ENCODE data around the gene TEX53.

TEX53 gene

GRCh38 chr9:114688379-114688778 lies 30.8 kb upstream of the TEX53 start:
- DNase-seq: no peak
- peak overlapping the region; percentile 53 for H3K27ac Mint-ChIP-seq
- H3K4me1 Mint-ChIP-seq (ENCODE audit: low read depth): peaks cover 90% of the 10 kb centered on the region

DNA sequence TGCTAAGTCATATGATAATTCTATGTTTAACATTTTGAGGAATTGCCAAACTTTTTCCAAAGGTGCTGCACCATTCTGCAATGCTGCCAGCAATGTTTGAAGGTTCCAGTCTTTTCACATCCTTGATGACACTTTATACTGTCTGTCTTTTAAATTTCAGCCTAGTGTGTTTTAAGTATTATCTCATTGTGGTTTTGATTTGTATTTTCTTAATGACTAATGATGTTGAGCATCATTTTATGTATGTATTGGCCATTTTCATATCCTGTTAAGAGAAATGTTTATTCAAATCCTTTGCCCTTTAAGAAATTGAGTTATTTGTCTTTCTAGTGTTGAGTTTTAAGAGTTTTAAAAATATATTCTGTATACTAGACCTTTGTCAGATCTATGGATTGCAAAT lies 29.4 kb upstream of the TEX53 start:
- Mint-ChIP-seq H3K9me3 (peaks cover 10% of the 10 kb centered on the region), H3K4me3 (peak overlapping the region; percentile 64), H3K36me3 (ENCODE audit: low read depth) (peaks cover 45% of the 10 kb centered on the region), H3K27me3 (no peaks in the 10 kb centered on the region), H3K27ac (peak overlapping the region; percentile 80), H3K4me1 (ENCODE audit: low read depth) (peaks cover 84% of the 10 kb centered on the region)
- no peak for DNase-seq

More at GRCh38 chr9:114688379-114688778, 30.8 kb upstream of the TEX53 start:
- Mint-ChIP-seq H3K27me3 (no peaks in the 10 kb centered on the region), H3K36me3 (ENCODE audit: low read depth) (peaks cover 45% of the 10 kb centered on the region), H3K9me3 (peaks cover 10% of the 10 kb centered on the region), H3K4me3 (no peak overlapping the region)

DNA sequence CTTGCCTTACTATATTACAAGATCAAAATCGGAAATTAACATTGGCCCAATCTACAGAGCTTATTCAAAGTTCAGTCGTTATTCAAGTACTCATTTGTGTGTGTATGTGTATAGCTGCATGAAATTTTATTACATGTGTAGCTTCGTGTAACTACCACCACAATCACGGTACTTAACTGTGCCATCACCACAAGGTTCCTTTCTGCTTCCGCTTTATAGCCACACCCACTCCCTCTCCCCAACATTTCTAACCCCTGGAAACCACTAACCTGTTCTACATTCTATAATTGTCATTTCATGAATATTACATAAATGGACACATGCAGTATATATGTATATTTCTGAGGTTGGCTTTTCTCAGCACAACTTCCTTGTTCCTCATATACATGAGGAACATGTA lies 28.3 kb upstream of the TEX53 start:
- no peak for DNase-seq
- Mint-ChIP-seq H3K27ac (peak overlapping the region; percentile 80), H3K4me1 (ENCODE audit: low read depth) (peaks cover 82% of the 10 kb centered on the region), H3K4me3 (peak overlapping the region; percentile 64), H3K9me3 (peaks cover 10% of the 10 kb centered on the region), H3K27me3 (no peaks in the 10 kb centered on the region), H3K36me3 (ENCODE audit: low read depth) (peaks cover 45% of the 10 kb centered on the region)

DNA sequence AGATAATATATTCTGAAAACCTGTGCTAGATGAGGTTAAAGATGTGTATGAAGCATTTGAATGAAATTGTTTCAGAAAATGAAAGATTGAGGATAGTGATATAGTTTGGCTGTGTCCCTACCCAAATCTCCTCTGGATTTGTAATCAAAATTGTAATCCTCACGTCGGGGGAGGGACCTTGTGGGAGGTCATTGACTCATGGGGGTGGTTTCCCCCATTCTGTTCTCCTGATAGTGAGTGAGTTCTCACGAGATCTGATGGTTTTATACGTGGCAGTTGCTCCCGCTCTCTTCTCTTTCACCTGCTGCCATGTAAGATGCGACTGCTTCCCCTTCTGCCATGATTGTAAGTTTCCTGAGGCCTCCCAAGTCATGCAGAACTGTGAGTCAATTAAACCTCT lies 26.4 kb upstream of the TEX53 start:
- H3K27ac Mint-ChIP-seq: peak overlapping the region; percentile 58
- H3K4me3 Mint-ChIP-seq: peak overlapping the region; percentile 52
- H3K27me3 Mint-ChIP-seq: peaks cover 7% of the 10 kb centered on the region
- no peak for DNase-seq
- peaks cover 79% of the 10 kb centered on the region for H3K4me1 Mint-ChIP-seq (ENCODE audit: low read depth)
- H3K36me3 Mint-ChIP-seq (ENCODE audit: low read depth): peaks cover 44% of the 10 kb centered on the region
- H3K9me3 Mint-ChIP-seq: peaks cover 10% of the 10 kb centered on the region

- Mint-ChIP-seq H3K4me1 (ENCODE audit: low read depth) (peaks cover 73% of the 10 kb centered on the region), H3K27me3 (peaks cover 17% of the 10 kb centered on the region), H3K27ac (no peak overlapping the region), H3K9me3 (peaks cover 9% of the 10 kb centered on the region), H3K36me3 (ENCODE audit: low read depth) (peaks cover 32% of the 10 kb centered on the region), H3K4me3 (no peak overlapping the region)
- no peak for DNase-seq
Measured at GRCh38 chr9:114682846-114683245, 25.2 kb upstream of the TEX53 start.

DNA sequence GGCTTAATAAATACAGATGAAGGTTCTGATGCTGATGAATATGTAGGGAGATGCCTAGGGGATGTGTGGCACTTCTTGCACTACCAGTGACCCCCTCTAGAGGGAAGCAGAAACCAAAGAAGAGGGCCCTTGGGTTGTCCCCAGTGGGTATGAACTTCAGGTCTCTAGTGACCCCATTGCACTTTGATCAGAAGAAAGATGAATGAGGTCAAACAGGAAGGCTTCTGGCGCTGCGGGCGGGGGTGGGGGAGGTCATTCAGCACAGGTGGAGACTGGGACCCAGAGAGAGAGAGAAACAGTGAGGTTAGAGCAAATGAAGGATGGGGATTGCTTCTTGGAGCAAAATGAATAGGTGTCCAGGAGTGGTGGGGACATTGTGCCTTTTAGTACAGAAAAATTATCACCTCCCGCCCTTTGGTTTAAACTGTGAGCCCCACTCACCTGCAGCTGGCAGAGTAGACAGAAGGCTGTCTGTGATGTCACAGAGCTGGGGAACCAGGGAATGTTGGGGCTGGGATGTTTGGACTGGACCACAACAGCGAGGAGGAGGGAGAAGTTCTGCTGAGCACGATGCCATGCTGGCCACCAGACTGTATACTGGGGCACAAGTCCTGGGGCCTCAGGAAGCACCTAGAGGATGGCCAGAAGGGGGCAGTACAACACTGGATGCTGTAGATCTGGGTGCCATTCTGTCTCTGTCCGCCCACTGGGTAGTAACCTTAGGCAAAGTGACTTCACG lies 24.2 kb upstream of the TEX53 start, which contains the start of gene TEX48:
Gene TEX48 (minus strand): TSS at position 599 of the 739 bp plus-strand sequence. CDS start 10,469 bp downstream, outside the sequence.
- Mint-ChIP-seq H3K9me3 (peaks cover 3% of the 10 kb centered on the region), H3K27me3 (peaks cover 26% of the 10 kb centered on the region), H3K4me1 (ENCODE audit: low read depth) (peaks cover 69% of the 10 kb centered on the region), H3K27ac (peak within 1 kb of the TSS; percentile 81), H3K4me3 (peak within 1 kb of the TSS; percentile 24), H3K36me3 (ENCODE audit: low read depth) (peaks cover 22% of the 10 kb centered on the region)
- peak; percentile 79 for DNase-seq

DNA sequence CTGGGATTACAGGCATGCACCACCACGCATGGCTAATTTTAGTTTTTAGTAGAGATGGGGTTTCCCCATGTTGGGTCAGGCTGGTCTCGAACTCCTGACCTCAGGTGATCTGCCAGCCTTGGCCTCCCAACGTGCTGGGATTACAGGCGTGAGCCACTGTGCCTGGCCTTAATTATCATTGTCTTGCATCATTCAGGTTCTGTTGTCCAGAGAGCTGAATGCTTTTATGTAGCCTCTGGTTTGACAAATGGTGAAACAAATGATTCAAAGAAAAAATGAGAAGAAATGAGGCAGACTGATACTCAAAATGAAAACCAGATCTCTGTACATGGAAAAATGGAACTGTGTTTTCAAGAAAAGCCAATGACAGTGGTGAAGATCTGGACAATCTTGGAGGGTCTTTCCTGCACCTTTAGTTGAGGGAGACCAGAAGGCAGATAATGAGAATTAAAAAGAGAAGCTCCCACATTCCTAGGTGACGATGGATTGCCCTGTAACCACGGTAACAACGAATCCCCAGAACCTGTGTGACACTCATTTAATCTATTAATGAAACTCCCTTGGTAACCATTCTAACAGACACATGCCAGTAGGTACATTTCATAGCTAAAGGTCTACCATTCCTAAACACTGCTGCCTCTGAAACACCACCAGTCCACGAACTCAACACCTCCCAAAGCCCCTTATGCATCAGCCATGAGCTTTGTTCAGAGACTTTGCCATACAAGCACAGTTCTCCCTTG lies 22.8 kb upstream of the TEX53 start:
- Mint-ChIP-seq H3K9me3 (peaks cover 2% of the 10 kb centered on the region), H3K4me3 (no peak overlapping the region), H3K27ac (peak overlapping the region; percentile 78), H3K36me3 (ENCODE audit: low read depth) (peaks cover 9% of the 10 kb centered on the region), H3K4me1 (ENCODE audit: low read depth) (peaks cover 57% of the 10 kb centered on the region), H3K27me3 (peaks cover 27% of the 10 kb centered on the region)
- DNase-seq: no peak

DNA sequence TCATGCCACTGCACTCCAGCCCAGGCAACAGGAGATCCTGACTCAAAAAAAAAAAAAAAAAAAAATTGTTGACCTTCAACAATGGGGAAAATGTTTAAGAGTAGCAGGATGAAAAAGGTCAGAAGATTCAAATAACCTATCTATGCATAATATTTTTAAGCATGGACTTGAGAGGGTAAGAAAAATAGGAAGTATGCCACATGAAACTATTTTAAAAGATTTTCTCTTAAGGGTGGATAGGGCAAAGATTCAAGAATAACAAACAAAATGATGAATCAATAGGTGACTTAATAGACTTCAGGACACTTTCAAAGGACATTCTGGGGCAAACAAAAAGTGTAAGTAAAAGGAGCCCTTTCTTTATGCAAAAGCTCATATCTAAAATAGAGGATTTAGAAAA lies 21.2 kb upstream of the TEX53 start:
- Mint-ChIP-seq H3K27me3 (peaks cover 27% of the 10 kb centered on the region), H3K36me3 (ENCODE audit: low read depth) (no peaks in the 10 kb centered on the region), H3K27ac (no peak overlapping the region), H3K9me3 (no peaks in the 10 kb centered on the region), H3K4me1 (ENCODE audit: low read depth) (peaks cover 59% of the 10 kb centered on the region), H3K4me3 (no peak overlapping the region)
- no peak for DNase-seq

GRCh38 chr9:114678130-114678529 lies 20.5 kb upstream of the TEX53 start:
- no peak overlapping the region for H3K27ac Mint-ChIP-seq
- no peaks in the 10 kb centered on the region for H3K9me3 Mint-ChIP-seq
- H3K27me3 Mint-ChIP-seq: peaks cover 27% of the 10 kb centered on the region
- H3K4me3 Mint-ChIP-seq: no peak overlapping the region
- peaks cover 56% of the 10 kb centered on the region for H3K4me1 Mint-ChIP-seq (ENCODE audit: low read depth)
- no peaks in the 10 kb centered on the region for H3K36me3 Mint-ChIP-seq (ENCODE audit: low read depth)
- DNase-seq: no peak

GRCh38 chr9:114677418-114677817 lies 19.8 kb upstream of the TEX53 start:
- H3K9me3 Mint-ChIP-seq: no peaks in the 10 kb centered on the region
- H3K4me1 Mint-ChIP-seq (ENCODE audit: low read depth): peaks cover 52% of the 10 kb centered on the region
- no peak for DNase-seq
- H3K36me3 Mint-ChIP-seq (ENCODE audit: low read depth): no peaks in the 10 kb centered on the region
- H3K27ac Mint-ChIP-seq: no peak overlapping the region
- no peak overlapping the region for H3K4me3 Mint-ChIP-seq
- H3K27me3 Mint-ChIP-seq: peaks cover 29% of the 10 kb centered on the region

DNA sequence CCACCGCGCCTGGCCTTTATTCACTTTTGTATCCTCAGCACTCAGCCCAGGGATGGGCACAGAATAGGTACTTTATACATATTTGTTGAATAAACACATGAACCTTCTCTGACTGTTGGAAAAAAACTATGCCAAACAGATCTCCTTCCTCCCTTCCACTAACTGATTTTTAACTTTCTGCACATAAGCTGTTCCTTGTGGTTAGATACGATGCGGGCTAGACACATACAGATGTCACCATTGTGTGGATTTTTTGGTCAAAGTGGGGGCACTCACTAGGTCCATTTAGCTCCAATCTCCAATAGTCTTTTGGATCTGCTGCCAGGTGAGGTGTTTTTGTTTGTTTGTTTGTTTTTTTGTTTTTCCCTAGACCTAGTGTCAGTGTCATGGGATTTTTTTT lies 19.3 kb upstream of the TEX53 start:
- Mint-ChIP-seq H3K36me3 (ENCODE audit: low read depth) (no peaks in the 10 kb centered on the region), H3K4me1 (ENCODE audit: low read depth) (peaks cover 49% of the 10 kb centered on the region), H3K9me3 (no peaks in the 10 kb centered on the region), H3K27me3 (peaks cover 32% of the 10 kb centered on the region), H3K4me3 (no peak overlapping the region), H3K27ac (no peak overlapping the region)
- DNase-seq: no peak

DNA sequence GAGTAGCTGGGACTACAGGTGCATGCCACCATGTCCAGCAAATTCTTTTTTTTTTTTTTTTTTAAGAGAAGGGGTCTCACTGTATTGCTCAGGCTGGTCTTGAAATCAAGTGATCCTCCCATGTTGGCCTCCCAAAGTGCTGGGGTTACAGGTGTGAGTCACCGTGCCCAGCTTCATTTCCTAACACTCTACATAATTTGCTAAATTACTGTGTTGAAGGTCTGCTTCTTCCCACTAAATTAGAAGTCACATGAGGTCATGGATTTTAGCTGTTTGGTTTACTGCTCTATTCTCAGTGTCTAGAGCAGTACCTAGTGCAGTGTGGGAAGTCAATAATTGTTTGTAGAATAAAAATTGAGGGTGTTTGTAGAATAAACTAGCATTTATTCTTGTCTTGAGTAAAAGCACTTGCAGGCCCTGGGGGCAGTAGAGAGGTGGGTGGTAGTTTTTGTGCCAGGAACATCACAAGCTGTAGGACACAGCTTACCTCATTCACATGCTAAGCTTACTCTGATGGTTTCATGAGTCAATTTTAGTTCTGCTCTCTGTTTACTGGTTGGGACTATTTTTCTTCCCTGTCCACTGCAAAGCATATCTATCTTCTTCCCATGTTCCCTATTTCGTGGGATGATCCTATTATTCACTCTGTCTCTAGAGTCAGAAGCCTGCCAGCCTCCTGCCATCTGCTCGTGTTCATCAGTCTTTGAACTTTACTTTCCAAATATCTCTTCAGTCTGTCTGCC lies 17.4 kb upstream of the TEX53 start:
- no peaks in the 10 kb centered on the region for H3K36me3 Mint-ChIP-seq (ENCODE audit: low read depth)
- no peak overlapping the region for H3K27ac Mint-ChIP-seq
- peaks cover 32% of the 10 kb centered on the region for H3K27me3 Mint-ChIP-seq
- no peak for DNase-seq
- peaks cover 34% of the 10 kb centered on the region for H3K4me1 Mint-ChIP-seq (ENCODE audit: low read depth)
- no peak overlapping the region for H3K4me3 Mint-ChIP-seq
- H3K9me3 Mint-ChIP-seq: no peaks in the 10 kb centered on the region

DNA sequence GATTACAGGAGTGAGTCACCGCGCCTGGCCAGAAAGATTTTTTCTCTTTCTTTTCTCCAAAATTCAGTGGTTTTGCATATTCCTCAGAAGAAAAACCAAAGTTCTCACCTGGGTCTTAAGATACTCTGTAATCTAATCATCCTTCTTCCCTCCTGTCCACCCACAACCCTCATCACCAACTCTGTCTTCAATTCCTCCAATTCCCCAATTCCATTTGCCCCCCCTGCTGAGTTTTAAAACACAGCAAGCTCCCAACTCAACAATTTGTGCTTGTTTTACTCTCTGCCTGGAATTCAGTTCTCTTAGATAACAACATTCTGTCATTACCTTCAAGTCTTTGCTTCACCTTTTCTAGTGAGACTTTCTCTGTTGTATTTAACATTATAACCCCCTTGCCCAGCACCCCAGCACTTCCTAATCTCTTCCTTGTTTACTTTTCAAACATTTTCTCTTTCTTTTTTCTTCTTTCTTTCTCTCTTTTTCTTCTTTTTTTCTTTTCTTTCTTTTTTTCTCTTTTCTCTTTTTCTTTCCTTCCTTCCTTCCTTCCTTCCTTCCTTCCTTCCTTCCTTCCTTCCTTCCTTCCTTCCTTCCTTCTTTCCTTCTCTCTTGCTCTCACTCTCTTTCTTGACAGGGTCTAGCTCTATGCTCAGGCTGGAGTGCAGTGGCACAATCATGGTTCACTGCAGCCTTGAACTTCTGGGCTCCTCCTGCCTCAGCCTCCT lies 16.6 kb upstream of the TEX53 start:
- no peaks in the 10 kb centered on the region for H3K9me3 Mint-ChIP-seq
- H3K27ac Mint-ChIP-seq: no peak overlapping the region
- DNase-seq: no peak
- H3K4me3 Mint-ChIP-seq: no peak overlapping the region
- peaks cover 27% of the 10 kb centered on the region for H3K27me3 Mint-ChIP-seq
- H3K4me1 Mint-ChIP-seq (ENCODE audit: low read depth): peaks cover 27% of the 10 kb centered on the region
- no peaks in the 10 kb centered on the region for H3K36me3 Mint-ChIP-seq (ENCODE audit: low read depth)

GRCh38 chr9:114671605-114672004 lies 14.0 kb upstream of the TEX53 start:
- no peak for DNase-seq
- no peak overlapping the region for H3K27ac Mint-ChIP-seq
- H3K36me3 Mint-ChIP-seq (ENCODE audit: low read depth): no peaks in the 10 kb centered on the region
- H3K27me3 Mint-ChIP-seq: peaks cover 5% of the 10 kb centered on the region
- H3K9me3 Mint-ChIP-seq: no peaks in the 10 kb centered on the region
- H3K4me3 Mint-ChIP-seq: no peak overlapping the region
- peaks cover 22% of the 10 kb centered on the region for H3K4me1 Mint-ChIP-seq (ENCODE audit: low read depth)
